Measurements from ENCODE around the gene ESYT3.

GRCh38 chr3:138399766-138400165, 34.6 kb upstream of the ESYT3 start:
- TF ChIP-seq EZH2 (IDR thresholded peaks at IDR 0.05; ENCODE audit: low read depth, unreplicated experiment) (no peak), CTCF (conservative IDR thresholded peaks at IDR 0.05; ENCODE audit: low read depth in 2 of 2) (no peak), REST (IDR thresholded peaks at IDR 0.05; ENCODE audit: unreplicated experiment) (no peak), POLR2AphosphoS5 (IDR thresholded peaks at IDR 0.05; ENCODE audit: low read depth) (no peak), STAT1 (IDR thresholded peaks at IDR 0.05; ENCODE audit: unreplicated experiment) (no peak), EZH2phosphoT487 (IDR thresholded peaks at IDR 0.05; ENCODE audit: unreplicated experiment) (no peak), CREB1 (CRISPR knock-in tag; IDR thresholded peaks at IDR 0.05; ENCODE audit: low read depth) (no peak), ZNF462 (CRISPR knock-in tag; IDR thresholded peaks at IDR 0.05) (no peak), ZNF114 (CRISPR knock-in tag; IDR thresholded peaks at IDR 0.05) (no peak), ZNF331 (CRISPR knock-in tag; IDR thresholded peaks at IDR 0.05; ENCODE audit: low read depth) (no peak)
